ENCODE results near the gene DHRS7. TPM values are rescaled to one million over a fixed set of nuclear protein-coding genes. Genes with fewer than 3 reads are reported as not detected.

Gene DHRS7
- total RNA-seq, 1 donor from 2014 or later, result 29.5 TPM

DNA sequence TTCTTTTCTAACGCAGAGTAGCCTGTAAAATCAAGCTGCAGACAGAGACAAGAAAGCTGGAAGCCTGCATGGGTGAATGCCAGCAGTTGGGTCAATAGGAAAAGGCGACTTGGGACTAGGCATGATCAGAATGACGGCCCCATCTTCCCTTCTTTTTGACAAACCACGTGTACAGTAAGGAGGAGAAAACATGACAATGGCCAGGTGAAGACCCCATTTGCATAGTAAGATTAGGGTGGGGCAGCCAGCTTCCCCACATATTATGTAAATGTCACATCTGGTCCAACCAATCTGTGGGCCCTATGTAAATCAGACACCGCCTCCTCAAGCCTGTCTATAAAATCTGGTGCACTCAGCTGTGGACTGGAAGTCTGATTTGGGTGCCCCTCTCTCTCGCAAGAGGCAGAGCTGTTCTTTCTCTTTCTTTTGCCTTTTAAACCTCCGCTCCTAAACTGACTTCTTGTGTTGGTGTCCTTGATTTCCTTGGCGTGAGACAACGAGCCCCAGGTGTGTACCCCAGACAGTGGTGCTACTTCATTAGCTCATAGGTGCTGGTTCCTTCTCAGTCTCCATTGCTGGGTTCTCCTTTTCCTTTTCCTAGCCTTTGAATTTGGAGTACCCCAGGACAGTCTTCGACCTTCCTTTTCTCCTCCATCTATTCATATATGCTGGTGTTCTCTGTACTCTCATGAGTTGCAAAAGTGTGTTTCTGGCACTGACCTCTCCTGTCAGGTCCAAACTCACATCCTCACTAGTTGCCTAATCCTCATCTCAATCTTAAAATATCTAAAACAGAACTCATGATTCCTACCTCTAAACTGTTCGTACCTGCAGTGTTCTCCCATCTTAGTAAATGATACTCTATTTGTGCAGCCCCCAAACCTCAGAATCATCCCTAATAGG lies 9.4 kb upstream of the DHRS7 start:
- TF ChIP-seq, protein P1, sequence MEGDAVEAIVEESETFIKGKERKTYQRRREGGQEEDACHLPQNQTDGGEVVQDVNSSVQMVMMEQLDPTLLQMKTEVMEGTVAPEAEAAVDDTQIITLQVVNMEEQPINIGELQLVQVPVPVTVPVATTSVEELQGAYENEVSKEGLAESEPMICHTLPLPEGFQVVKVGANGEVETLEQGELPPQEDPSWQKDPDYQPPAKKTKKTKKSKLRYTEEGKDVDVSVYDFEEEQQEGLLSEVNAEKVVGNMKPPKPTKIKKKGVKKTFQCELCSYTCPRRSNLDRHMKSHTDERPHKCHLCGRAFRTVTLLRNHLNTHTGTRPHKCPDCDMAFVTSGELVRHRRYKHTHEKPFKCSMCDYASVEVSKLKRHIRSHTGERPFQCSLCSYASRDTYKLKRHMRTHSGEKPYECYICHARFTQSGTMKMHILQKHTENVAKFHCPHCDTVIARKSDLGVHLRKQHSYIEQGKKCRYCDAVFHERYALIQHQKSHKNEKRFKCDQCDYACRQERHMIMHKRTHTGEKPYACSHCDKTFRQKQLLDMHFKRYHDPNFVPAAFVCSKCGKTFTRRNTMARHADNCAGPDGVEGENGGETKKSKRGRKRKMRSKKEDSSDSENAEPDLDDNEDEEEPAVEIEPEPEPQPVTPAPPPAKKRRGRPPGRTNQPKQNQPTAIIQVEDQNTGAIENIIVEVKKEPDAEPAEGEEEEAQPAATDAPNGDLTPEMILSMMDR (IDR thresholded peaks at IDR 0.05; ENCODE audit: borderline replicate concordance), result no peak
- intact Hi-C loops (cut with micrococcal nuclease), result no loop called here
- H3K9me3 ChIP-seq (replicated peaks), result peaks cover 10% of the 10 kb centered on the region
- DNase-seq, result no peak
- no peak overlapping the region for H3K27ac ChIP-seq (replicated peaks)
- H3K27me3 ChIP-seq (ENCODE audit: low read depth), result no peaks in the 10 kb centered on the region
- H3K36me3 ChIP-seq, result no peaks in the 10 kb centered on the region
- H3K4me3 ChIP-seq, result no peak overlapping the region
- H3K4me1 ChIP-seq, result no peaks in the 10 kb centered on the region

DNA sequence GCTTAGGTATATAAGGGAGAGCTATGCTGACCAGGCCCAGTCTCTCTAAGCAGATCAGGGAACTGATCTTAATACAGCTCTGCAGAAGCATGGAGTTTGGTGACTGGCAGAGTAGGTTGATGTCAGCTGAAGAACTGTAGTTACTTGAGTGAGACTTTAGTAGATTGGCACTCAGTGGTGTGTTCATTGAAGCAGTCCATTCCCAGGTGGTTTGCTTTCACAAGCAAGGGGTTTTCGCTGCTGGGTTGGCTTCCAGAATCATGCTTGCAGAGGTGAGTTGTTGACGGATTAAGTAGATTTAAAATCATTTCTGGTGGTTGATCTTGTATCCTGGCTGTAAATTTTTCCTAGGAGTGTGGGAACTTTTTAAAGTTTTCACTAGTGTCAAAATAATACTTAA lies 6.5 kb upstream of the DHRS7 start:
- intact Hi-C loops (cut with micrococcal nuclease), result no loop called here
- H3K36me3 ChIP-seq, result no peaks in the 10 kb centered on the region
- H3K4me3 ChIP-seq, result no peak overlapping the region
- no peak for DNase-seq
- no peaks in the 10 kb centered on the region for H3K4me1 ChIP-seq
- TF ChIP-seq, protein P1 (IDR thresholded peaks at IDR 0.05; ENCODE audit: borderline replicate concordance), result no peak
- H3K27ac ChIP-seq (replicated peaks), result no peak overlapping the region
- H3K9me3 ChIP-seq (replicated peaks), result no peaks in the 10 kb centered on the region
- H3K27me3 ChIP-seq (ENCODE audit: low read depth), result no peaks in the 10 kb centered on the region

DNA sequence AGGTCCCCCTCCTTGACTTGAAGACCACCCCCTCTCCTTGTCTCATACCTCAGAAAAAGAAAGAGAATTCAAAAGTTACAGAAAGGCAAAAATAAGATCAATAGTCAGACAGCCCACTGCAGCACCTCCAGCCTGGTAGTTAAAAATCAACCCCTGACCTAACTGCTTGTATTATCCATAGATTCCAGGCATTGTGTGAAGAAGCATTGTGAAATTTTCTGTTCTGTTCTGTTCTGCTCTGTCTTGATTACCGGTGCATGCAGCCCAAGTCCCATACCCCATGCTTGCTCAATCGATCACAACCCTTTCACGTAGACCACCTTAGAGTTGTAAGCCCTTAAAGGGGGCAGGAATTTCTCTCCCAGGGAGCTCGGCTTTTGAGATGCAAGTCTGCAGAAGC lies 5.8 kb upstream of the DHRS7 start:
- no peaks in the 10 kb centered on the region for H3K9me3 ChIP-seq (replicated peaks)
- H3K4me1 ChIP-seq, result peaks cover 6% of the 10 kb centered on the region
- intact Hi-C loops (cut with micrococcal nuclease), result no loop called here
- no peaks in the 10 kb centered on the region for H3K36me3 ChIP-seq
- H3K27ac ChIP-seq (replicated peaks), result no peak overlapping the region
- DNase-seq, result no peak
- no peak overlapping the region for H3K4me3 ChIP-seq
- no peaks in the 10 kb centered on the region for H3K27me3 ChIP-seq (ENCODE audit: low read depth)
- TF ChIP-seq, protein P1 (IDR thresholded peaks at IDR 0.05; ENCODE audit: borderline replicate concordance), result no peak

DNA sequence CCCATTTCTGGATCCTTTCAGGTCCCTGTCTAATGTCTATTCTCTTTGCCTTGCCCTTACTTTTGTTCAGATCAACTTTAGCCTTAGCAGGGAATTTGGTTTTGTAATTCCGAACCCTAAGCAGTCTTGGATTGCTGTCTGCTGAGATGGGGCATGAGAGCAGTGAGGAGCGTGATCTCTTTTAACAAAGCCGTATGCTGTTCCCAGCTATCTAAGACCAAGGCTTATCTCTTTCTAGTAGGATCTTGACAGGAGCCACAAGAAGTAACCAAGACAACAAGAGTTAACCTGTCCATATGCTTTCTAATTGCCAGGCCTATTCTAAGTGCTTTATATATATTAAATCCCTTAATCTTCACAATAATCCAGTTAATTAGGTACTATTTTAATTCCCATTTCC lies 4.5 kb upstream of the DHRS7 start:
- Histone ChIP-seq H3K27me3 (ENCODE audit: low read depth) (no peaks in the 10 kb centered on the region), H3K4me3 (no peak overlapping the region), H3K27ac (replicated peaks) (no peak overlapping the region), H3K4me1 (peaks cover 17% of the 10 kb centered on the region), H3K9me3 (replicated peaks) (no peaks in the 10 kb centered on the region), H3K36me3 (no peaks in the 10 kb centered on the region)
- TF ChIP-seq, protein P1 (IDR thresholded peaks at IDR 0.05; ENCODE audit: borderline replicate concordance), result no peak
- DNase-seq, result no peak
- intact Hi-C loops (cut with micrococcal nuclease), result no loop called here

DNA sequence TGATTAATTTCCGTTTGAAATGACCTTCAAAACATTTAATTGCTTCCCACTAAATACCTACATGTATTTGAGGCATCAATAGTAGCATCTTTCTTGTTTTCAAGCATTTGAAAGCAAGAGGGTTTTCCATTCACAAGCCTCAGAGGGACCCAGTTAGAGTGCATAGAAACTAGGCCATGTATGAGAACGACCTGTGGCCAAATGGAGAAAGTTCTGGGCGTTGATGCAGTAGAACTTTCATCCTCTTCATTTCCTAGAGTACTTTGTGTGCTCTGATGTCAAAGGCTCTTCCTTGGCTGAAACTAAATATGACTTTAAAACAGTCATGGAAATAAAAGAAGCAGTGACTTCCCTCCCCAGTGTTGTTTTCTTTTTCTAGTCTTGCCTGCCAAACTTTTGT lies 944 bp upstream of the DHRS7 start:
- Histone ChIP-seq H3K4me1 (peaks cover 37% of the 10 kb centered on the region), H3K27ac (replicated peaks) (peak overlapping the region; percentile 95), H3K9me3 (replicated peaks) (no peaks in the 10 kb centered on the region), H3K4me3 (peak overlapping the region; percentile 97), H3K36me3 (no peaks in the 10 kb centered on the region), H3K27me3 (ENCODE audit: low read depth) (no peaks in the 10 kb centered on the region)
- intact Hi-C loops (cut with micrococcal nuclease), result no loop called here
- TF ChIP-seq, protein P1 (IDR thresholded peaks at IDR 0.05; ENCODE audit: borderline replicate concordance), result no peak
- DNase-seq, result no peak

All from left ventricle myocardium inferior (tissue), 1 donor.